ENCODE data around the gene PPP1R3E. TPM values are rescaled to one million over a fixed set of nuclear protein-coding genes. Genes with fewer than 3 reads are reported as not detected.

PPP1R3E gene
- total RNA-seq, 1 experiment from 2014 or later: 10.9 TPM

- no peaks in the 10 kb centered on the region for H3K27me3 ChIP-seq (replicated peaks; ENCODE audit: insufficient read depth, low read depth, low read length, poor library complexity)
- no peak overlapping the region for H3K4me3 ChIP-seq (ENCODE audit: low read depth, low read length, poor library complexity, severe bottlenecking)
- no peak overlapping the region for H3K27ac ChIP-seq (ENCODE audit: low read depth, low read length, poor library complexity, severe bottlenecking)
- no TSS peak for BruUV-seq (replicated peaks)
- no peaks in the 10 kb centered on the region for H3K9me3 ChIP-seq (ENCODE audit: low read depth, low read length, poor library complexity, severe bottlenecking)
- peaks cover 3% of the 10 kb centered on the region for H3K36me3 ChIP-seq (ENCODE audit: insufficient read depth, low read length, poor library complexity, severe bottlenecking)
- peaks cover 23% of the 10 kb centered on the region for H3K4me1 ChIP-seq (ENCODE audit: insufficient read depth, low read length, poor library complexity, severe bottlenecking)
- no peak for DNase-seq (ENCODE audit: low spot score)
- intact Hi-C loops (cut with micrococcal nuclease; ENCODE audit: unreplicated experiment): loop anchor here (2.0 to 10.0 kb wide), 2 partner anchors 33 to 173 kb away; no protein-coding TSS in a partner anchor
- TF ChIP-seq EZH2 (IDR thresholded peaks at IDR 0.05; ENCODE audit: borderline replicate concordance, low read depth, low read length, poor library complexity, severe bottlenecking): no peak
- TF ChIP-seq, protein P1, sequence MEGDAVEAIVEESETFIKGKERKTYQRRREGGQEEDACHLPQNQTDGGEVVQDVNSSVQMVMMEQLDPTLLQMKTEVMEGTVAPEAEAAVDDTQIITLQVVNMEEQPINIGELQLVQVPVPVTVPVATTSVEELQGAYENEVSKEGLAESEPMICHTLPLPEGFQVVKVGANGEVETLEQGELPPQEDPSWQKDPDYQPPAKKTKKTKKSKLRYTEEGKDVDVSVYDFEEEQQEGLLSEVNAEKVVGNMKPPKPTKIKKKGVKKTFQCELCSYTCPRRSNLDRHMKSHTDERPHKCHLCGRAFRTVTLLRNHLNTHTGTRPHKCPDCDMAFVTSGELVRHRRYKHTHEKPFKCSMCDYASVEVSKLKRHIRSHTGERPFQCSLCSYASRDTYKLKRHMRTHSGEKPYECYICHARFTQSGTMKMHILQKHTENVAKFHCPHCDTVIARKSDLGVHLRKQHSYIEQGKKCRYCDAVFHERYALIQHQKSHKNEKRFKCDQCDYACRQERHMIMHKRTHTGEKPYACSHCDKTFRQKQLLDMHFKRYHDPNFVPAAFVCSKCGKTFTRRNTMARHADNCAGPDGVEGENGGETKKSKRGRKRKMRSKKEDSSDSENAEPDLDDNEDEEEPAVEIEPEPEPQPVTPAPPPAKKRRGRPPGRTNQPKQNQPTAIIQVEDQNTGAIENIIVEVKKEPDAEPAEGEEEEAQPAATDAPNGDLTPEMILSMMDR (conservative IDR thresholded peaks at IDR 0.05; ENCODE audit: low read depth, low read length): no peak
- POLR2A ChIA-PET (ENCODE audit: low non-redundant PET): interaction anchor here (0.6 kb wide), 1 partner anchor 343 kb away, joined by 3 read pairs; no protein-coding TSS in a partner anchor
- CTCF ChIA-PET: no interaction called here
Observed at GRCh38 chr14:23297611-23298277, 4.9 kb downstream of the PPP1R3E start.

- no peaks in the 10 kb centered on the region for H3K9me3 ChIP-seq (ENCODE audit: low read depth, low read length, poor library complexity, severe bottlenecking)
- DNase-seq (ENCODE audit: low spot score): no peak
- H3K27ac ChIP-seq (ENCODE audit: low read depth, low read length, poor library complexity, severe bottlenecking): no peak overlapping the region
- no peak for TF ChIP-seq EZH2 (IDR thresholded peaks at IDR 0.05; ENCODE audit: borderline replicate concordance, low read depth, low read length, poor library complexity, severe bottlenecking)
- TF ChIP-seq, protein P1 (conservative IDR thresholded peaks at IDR 0.05; ENCODE audit: low read depth, low read length): no peak
- H3K4me1 ChIP-seq (ENCODE audit: insufficient read depth, low read length, poor library complexity, severe bottlenecking): peaks cover 22% of the 10 kb centered on the region
- POLR2A ChIA-PET (ENCODE audit: low non-redundant PET): no interaction called here
- no peak overlapping the region for H3K4me3 ChIP-seq (ENCODE audit: low read depth, low read length, poor library complexity, severe bottlenecking)
- BruUV-seq (replicated peaks): no TSS peak
- intact Hi-C loops (cut with micrococcal nuclease; ENCODE audit: unreplicated experiment): loop anchor here (10.0 kb wide), 1 partner anchor 172 kb away; no protein-coding TSS in a partner anchor
- H3K27me3 ChIP-seq (replicated peaks; ENCODE audit: insufficient read depth, low read depth, low read length, poor library complexity): no peaks in the 10 kb centered on the region
- H3K36me3 ChIP-seq (ENCODE audit: insufficient read depth, low read length, poor library complexity, severe bottlenecking): peaks cover 3% of the 10 kb centered on the region
- CTCF ChIA-PET: no interaction called here
Observed at GRCh38 chr14:23297096-23297495, 5.6 kb downstream of the PPP1R3E start.

GRCh38 chr14:23296012-23296777 is 6.5 kb downstream of the PPP1R3E start:
- DNase-seq (ENCODE audit: low spot score): no peak
- no peak overlapping the region for H3K4me3 ChIP-seq (ENCODE audit: low read depth, low read length, poor library complexity, severe bottlenecking)
- peaks cover 22% of the 10 kb centered on the region for H3K4me1 ChIP-seq (ENCODE audit: insufficient read depth, low read length, poor library complexity, severe bottlenecking)
- ChIA-PET POLR2A (ENCODE audit: low non-redundant PET) (no interaction called here), CTCF (interaction anchor here (0.6 to 0.7 kb wide), 3 partner anchors 10 to 117 kb away, joined by 3 to 5 read pairs (median 4); partner anchors contain the start of genes BCL2L2 and HOMEZ)
- H3K36me3 ChIP-seq (ENCODE audit: insufficient read depth, low read length, poor library complexity, severe bottlenecking): peaks cover 3% of the 10 kb centered on the region
- no peaks in the 10 kb centered on the region for H3K9me3 ChIP-seq (ENCODE audit: low read depth, low read length, poor library complexity, severe bottlenecking)
- BruUV-seq (replicated peaks): no TSS peak
- intact Hi-C loops (cut with micrococcal nuclease; ENCODE audit: unreplicated experiment): loop anchor here (10.0 kb wide), 1 partner anchor 171 kb away; no protein-coding TSS in a partner anchor
- no peak overlapping the region for H3K27ac ChIP-seq (ENCODE audit: low read depth, low read length, poor library complexity, severe bottlenecking)
- TF ChIP-seq, protein P1 (conservative IDR thresholded peaks at IDR 0.05; ENCODE audit: low read depth, low read length): no peak
- TF ChIP-seq EZH2 (IDR thresholded peaks at IDR 0.05; ENCODE audit: borderline replicate concordance, low read depth, low read length, poor library complexity, severe bottlenecking): no peak
- no peaks in the 10 kb centered on the region for H3K27me3 ChIP-seq (replicated peaks; ENCODE audit: insufficient read depth, low read depth, low read length, poor library complexity)
